Measurements from ENCODE around the gene POU4F2.

The POU4F2 gene, protein sequence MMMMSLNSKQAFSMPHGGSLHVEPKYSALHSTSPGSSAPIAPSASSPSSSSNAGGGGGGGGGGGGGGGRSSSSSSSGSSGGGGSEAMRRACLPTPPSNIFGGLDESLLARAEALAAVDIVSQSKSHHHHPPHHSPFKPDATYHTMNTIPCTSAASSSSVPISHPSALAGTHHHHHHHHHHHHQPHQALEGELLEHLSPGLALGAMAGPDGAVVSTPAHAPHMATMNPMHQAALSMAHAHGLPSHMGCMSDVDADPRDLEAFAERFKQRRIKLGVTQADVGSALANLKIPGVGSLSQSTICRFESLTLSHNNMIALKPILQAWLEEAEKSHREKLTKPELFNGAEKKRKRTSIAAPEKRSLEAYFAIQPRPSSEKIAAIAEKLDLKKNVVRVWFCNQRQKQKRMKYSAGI

DNA sequence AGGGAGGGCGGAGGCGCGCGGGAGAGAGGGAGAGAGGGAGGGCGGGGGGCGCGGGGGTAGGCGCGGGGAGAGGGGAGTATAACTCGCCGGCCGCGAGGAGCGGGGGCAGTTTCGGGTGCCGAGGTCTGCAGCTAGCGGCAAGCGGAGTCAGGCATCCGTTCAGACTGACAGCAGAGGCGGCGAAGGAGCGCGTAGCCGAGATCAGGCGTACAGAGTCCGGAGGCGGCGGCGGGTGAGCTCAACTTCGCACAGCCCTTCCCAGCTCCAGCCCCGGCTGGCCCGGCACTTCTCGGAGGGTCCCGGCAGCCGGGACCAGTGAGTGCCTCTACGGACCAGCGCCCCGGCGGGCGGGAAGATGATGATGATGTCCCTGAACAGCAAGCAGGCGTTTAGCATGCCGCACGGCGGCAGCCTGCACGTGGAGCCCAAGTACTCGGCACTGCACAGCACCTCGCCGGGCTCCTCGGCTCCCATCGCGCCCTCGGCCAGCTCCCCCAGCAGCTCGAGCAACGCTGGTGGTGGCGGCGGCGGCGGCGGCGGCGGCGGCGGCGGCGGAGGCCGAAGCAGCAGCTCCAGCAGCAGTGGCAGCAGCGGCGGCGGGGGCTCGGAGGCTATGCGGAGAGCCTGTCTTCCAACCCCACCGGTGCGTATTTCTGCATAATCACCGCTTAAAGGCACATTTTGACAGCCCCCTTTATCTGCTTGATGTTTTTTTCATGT is at the start of gene POU4F2:
TSS of gene POU4F2 (plus strand) at position 108 of the 720 bp plus-strand sequence. CDS start at position 356, 248 bp downstream.
- no peak for DNase-seq

DNA sequence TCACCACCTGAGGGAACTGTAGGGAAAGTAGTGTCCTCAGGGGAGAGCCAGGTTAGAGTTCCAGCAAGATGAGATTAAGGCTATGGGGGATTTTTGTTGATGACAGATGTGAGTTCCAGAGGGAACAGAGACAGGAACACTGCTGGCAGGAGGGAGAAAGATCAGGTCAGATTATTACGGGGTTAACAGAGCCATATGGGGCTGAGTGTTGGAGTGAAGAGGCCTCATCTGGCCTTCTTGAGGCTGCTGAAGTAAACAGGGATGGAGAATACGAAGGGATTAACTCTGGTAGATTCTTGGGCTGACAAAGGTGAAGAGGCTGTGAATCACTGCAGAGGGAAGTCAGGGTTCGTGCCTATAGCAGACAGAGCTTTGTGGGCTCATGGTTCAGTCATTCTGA is 47.9 kb upstream of the POU4F2 start:
- no peak for DNase-seq

DNA sequence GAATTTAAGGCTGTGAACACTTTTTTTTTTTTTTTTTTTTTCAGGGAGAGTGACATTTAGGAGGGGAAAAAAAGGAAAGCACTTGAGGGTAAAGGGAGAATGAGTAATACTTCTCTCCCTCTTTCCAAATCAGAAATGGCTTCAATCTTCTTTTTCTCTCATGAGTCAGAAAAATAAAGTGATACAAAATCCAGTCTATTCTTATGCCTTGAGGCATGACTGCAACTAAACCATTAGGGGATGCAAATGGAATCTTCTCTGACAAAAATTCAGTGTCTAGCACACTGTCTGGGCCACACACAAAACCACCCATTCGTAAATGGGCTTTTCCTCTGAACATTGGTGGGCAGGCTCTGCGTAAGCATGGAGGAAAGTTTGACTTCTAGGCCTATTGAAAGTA is 46.7 kb upstream of the POU4F2 start:
- DNase-seq = no peak

DNA sequence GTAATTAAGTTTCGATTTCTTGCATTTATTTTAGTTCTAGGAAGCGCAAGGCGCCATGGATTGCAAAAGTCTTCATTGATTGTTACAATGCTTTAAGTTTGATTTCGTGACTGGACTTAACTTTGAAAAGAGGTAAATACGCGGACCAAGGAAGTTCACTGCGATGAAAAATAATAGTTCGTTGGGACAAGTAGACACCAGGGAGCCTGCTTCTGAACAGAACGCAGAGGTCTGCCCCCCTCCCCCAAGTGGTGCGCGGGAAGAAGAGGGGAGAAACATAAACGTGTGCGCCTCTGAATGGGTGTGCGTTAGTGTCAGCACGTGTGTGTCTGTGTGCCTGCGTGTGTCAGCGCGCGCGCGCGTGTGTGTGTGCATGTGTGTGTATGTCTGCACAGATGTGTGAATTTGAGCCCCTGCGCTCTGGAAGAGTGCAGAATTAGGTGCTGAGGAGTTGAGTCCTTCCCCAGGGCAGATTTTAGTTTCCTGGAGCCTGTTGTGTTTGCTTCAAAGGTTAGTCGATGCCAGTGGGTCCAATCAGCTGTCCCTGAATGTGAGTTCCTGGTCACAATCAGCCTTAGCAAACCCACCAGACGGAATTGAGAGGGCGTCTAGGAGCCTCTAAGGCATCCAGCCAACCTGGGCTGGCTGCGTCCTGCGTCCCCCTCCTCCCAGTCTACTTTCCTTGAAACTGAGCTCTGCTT is 5.8 kb upstream of the POU4F2 start:
- DNase-seq = no peak

DNA sequence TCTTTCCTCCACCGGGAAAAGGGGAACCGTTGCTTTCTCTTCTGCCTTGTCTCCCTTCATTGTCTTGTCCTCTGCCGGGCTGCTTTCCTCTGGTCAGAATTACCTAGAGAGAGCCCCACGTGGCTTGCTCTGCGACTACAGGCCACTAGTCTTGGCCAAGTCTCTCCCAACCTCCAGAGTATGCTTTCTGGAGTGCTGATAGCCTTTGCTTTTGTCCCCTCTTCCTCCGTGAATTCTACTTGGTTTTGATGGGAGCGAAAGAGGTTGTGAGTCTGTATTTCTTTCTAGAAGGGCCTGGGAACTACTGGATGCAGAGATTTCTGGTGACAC is 5.3 kb upstream of the POU4F2 start:
- DNase-seq = no peak

DNA sequence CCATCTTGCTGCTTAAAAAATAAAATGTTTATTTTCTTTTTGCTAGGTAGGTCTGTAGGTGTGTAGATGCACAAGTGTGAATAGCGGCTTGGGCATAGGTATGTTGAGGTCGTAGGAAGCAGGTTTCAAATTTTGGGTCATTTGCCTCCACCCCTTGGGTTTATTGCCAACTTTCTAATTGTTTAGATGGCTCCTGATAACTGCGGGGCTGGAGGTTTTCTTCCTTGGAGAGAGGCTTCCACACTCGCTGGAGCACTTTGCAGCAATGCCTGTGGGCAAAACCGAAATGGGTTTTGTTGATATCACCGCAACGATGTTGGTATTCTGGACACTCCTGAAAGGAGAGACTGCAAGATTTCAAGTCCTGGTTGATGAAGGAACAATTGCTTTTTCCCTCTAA is 3.9 kb upstream of the POU4F2 start:
- no peak for DNase-seq

DNA sequence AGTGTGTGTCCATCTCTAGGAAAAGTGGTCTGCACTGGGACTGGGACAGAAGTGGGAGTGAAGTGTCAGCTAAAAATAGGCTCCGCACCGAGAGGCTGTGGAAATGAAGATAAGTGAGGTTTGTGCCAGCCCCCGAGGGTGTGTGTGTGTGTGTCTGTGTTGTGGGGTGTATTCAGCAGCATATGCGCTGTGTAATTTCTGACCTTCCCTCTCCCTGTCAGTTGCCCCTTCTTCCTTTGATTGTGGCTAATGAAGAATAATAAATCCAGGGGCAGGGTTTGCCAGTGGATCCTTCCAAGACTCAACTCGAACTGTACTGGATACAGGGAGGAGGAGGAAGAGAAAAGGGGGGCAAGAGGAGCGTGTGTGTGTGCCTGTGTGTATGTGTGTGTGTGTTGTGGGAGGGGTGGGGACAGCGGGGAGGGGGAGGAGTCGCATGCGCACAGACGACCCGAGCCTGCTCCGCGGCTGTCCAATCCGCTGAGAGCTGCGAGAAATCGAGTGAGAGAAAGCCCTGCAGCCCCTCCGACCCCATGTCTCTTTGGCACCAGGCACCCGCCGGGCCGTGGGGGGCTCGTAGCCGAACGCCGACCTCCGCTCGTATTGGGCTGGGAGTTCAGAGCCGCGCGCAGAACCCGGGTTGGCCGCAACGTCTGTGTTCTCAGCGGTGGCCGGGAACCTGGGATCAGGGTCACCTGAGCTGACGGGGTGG is 916 bp upstream of the POU4F2 start:
- DNase-seq = no peak

DNA sequence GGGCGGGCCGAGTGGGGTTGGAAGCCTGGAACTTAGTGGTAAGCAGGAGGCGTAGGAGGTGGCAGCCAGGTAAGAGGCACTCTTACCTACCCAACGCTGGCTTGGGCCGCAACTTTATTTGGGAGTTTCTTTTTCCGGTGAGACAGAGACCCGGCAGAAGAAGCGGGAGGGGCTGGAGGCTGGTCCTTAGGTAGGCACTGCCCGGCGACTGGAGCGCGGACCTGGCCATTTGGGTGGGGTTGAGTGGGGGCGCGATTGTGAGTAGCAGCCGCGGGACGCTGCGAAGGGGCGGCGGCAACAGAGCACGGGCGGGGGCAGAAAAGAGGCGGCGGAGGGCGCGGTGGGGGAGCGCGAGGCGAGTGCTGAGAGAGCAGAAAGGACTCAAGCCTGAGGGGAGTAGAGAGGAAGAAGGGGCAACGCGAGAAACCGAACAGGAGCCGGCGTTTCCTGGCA is 334 bp upstream of the POU4F2 start:
- no peak for DNase-seq

DNA sequence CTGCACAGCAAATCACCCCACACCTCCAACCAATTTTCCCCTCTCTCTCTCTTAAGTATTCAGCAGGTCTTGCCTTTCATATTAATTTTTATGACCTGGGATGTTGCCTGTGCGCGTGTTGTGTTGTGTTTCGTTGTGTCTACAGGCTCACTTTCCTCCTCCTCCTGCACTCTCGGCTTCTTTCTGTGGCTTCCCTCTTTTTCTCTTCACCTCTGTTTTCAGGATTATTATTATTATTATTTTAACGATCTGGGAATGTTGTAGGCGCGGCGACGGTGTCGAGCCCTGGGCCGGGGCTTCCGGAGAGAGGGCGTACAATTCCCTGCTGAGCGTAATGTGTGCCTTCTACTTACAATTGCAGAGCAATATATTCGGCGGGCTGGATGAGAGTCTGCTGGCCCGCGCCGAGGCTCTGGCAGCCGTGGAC is 826 bp downstream of the POU4F2 start:
- no peak for DNase-seq

DNA sequence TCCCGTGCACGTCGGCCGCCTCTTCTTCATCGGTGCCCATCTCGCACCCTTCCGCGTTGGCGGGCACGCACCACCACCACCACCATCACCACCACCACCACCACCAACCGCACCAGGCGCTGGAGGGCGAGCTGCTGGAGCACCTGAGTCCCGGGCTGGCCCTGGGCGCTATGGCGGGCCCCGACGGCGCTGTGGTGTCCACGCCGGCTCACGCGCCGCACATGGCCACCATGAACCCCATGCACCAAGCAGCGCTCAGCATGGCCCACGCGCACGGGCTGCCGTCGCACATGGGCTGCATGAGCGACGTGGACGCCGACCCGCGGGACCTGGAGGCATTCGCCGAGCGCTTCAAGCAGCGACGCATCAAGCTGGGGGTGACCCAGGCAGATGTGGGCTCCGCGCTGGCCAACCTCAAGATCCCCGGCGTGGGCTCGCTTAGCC is 1.4 kb downstream of the POU4F2 start:
- DNase-seq = no peak

DNA sequence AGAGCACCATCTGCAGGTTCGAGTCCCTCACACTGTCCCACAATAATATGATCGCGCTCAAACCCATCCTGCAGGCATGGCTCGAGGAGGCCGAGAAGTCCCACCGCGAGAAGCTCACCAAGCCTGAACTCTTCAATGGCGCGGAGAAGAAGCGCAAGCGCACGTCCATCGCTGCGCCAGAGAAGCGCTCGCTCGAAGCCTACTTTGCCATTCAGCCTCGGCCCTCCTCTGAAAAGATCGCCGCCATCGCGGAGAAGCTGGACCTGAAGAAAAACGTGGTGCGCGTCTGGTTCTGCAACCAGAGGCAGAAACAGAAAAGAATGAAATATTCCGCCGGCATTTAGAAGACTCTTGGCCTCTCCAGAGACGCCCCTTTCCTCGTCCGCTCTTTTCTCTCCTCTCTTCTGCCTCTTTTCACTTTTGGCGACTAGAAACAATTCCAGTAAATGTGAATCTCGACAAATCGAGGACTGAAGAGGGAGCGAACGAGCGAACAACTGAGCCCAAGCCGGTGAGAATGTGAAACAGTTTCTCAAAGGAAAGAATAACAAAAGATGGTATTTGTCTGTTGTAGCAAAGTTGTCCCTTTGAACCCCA is 1.9 kb downstream of the POU4F2 start:
- DNase-seq = no peak

DNA sequence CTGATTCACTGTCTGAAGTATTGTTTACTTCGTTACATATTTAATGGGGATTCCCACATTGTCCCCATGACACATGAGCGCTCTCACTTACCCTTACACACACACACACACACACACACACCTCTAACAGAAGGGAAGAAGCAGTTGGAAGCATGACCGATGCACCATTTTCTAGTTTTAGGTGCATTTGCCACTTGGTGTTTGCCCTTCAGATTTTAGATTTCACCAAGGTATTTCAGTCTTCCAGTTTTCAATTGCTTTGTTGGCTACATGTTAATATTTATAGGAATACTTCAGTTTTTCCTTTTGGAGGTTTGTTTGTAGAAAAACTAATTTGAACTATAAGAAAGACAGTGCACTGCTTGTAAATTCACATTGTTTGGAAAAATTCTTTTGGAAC is 3.1 kb downstream of the POU4F2 start:
- DNase-seq = no peak

DNA sequence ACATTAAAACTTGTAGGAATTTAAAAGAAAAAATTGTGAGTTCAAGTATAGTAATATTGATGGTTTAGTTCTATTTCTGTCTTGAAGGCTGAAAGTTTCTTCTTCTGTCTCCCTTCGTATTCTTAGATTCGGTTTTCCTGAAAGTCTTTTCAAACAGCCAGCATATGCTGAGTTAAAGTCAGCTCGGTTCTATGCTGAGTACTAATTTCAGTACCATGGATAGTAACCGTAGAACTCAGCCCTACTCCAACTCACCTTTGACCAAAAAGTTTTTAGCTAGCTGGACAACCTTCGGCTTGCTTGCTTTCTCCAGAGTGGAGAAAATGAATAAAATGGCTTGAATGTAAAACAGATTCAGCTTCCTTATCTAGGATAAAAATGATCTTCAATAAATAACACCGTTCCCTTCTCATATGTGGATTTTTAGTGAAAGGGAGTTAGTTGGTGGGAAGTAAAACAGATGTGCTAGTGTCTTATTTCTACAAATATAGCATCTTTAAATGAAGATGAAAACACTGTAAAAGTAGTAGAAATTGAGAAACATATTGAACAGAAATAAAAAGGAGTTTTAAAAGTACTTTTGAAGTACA is 5.2 kb downstream of the POU4F2 start:
- DNase-seq = no peak

DNA sequence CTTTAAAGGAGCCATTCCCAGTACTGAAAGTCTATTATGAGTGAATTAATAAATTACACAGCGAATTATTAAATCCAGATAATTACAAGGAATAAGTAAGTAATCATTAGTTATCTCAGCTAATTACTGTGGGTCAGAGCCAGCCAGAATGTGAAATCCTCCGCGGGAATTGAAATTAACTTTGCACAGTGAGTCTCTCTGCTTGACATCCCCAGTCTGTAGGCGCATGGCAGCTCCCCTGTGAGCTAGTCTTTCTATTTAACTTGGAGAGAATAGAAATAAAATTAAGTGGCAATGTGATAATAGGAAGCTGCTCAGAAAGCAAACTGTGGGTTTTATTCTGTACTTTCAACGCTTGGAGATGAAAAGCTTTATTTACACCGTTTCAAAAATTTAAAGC is 7.2 kb downstream of the POU4F2 start:
- DNase-seq = no peak

DNA sequence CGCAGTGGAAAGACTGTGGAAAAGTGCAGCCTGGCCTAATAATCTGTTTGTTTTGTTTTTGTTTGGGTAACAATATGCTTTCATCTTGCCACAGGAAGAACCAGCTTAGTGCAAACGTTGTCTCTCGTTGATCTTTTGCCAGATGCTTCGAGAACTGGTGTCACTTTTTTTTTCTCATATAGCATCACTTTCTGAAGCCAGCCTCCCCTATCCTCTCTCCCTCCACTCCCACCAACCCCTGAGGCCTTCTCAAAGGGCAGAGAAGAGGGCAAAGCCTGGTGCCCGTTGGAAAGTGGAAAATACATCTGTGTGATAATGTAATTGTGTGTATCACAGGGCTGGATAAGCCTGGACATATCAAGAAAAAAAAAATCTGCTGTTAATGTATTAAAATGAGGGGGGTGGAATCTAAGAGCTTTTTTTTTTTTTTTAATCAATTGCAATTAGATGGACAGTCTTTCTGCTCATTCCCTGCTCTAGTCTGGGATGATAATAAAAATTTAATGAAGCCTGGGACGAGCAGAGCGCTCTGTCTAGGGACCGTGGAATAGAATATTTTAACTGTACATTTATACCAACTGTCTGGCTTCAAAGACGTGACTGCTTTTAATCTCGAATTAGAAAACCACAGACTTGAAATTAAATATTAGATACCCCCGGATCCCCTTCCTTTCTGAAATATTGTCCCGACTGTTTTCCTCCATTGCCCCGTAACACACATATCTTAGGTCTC is 8.1 kb downstream of the POU4F2 start:
- no peak for DNase-seq

DNA sequence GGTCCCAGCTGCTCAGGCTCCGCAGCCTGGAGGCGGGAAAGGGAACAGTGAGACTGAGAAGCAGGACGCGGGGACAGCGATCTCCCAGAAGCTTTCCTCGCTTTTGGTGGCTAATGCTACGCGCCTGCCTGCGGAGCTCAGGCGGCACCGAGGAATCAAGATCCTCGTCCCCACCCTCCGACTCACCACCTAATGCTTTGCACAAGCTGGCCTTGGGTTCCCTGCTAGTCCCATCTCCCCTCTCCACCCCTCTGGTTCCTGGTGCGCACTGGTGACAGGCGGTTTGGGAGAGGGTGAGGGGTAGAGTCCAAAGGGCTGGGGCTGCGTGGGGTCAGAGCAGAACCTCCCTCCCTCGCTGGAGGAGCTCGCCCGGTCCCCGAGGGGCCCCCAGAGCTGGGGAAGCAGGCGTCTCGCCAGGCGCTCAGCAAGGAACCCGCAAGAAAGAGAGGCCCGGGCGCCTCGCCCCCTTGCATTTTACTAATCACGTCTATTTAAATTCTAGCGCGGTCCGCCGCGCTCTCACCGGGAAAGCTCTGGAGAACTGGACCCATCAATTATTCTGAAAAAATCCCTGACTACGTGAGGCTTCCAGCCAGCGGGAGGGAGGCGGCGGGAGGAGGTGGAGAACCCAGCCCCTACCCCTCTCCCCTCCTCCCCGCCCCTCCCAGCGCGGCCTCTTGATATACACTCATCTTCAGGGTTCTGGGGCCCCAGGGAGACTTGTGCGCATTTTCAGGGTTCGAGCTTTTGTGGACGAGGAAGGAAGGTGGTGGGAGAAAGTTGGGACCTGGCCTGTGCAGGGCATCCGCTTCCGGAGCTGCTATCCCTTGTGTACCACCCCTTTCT is 9.1 kb downstream of the POU4F2 start:
- DNase-seq = no peak

DNA sequence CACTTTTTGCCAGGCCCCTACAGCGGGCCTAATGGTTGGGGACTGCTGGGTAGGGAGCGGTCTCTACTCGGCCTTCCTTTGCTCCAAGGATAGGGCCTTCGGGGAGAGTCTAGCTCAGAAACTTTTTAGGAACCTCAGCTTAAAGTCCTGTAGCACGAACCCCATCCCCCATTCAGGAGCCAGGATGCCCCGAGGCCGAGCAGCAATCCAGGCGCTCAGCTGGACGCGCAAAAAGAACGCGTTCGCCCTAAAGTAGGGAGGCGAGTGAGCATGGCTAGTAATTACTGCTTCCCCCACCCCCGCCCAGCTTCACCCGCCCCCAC is 9.7 kb downstream of the POU4F2 start:
- no peak for DNase-seq

DNA sequence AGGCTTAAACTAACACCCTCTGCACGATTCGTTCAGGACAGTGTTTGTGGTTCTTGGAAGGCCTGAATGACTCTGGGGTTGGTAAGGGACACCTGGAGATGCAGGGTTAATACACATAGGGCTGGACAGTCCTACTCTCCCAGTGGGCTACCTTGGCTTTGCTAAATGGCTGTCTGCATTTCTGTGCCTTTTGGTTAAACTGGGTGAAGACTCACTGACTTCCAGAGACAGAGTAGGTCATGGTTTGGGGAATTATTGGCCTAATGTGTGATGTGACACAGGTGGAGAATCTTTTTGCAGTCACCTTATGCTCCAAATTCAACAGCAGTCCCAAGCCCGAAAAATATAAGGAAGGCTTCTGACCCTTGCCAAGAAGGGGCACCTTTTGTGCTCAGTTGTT is 10.5 kb downstream of the POU4F2 start:
- DNase-seq = no peak

DNA sequence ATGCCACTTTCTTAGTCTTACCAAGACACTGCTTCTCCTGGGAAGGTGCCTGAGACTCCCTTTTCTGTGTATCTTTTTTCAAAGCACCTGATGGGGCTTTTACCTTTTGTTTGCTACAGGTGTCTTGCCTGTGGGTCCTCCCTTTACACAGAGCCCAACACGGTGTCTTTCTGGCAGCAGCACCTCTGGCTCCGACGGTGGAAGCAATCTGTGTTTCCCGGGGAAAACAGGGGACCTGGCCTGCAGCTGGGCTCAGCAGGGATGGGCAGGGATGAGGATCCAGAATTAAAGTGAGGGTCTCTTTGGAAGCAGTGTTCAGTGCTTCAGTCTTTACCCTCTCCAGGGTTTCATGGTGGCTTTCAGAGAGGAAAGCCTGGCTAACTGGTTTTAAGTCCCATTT is 11.3 kb downstream of the POU4F2 start:
- DNase-seq = no peak

DNA sequence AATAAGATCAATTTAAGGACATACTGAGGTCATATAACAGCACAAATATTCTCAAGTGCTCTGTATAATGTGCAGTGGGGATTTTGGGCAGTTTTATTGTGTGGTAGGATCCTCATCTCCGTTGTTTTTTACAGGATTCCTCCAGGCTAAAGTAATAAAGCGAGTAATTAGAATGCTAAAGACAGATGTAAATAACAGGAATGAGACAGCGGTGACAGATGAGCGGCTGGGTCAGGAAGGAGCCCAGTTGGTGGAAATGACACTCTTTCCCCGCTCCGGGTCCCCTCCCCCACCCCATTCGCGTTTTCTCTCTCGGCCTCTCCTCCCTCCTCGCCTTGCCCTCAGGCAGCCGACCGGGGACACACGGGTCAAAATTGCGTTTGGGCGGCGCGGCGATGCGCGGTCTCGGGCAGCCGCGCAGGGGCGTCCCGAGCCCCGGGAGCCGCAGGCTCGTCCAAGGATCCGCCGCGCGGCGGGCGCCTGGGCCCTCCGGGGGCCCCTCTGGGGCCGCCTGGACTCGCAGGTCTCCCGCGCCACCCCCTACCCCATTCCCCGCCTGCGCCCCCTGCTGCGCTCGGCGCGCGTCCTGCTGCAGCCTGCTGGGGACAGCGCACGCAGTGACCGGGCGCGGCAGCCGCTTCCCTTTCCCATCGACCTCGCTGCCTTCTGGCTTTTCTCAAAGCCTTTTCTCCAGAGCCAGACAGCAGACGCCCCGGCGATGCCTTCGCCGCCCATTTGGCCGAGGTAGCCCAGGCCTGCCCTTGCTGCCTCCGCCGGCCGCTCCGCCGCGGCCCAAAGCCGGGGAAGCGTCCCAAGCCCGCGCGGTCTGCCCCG is 16.2 kb downstream of the POU4F2 start:
- no peak for DNase-seq
